Right lobe of liver (tissue), 6 donors: ENCODE results near the gene CDH8. TPM values are rescaled to one million over a fixed set of nuclear protein-coding genes. Genes with fewer than 3 reads are reported as not detected.
"Not testable (repeated sequence)": the region's sequence is repeated elsewhere in the genome, so short reads cannot be mapped to it uniquely, and the experiment has no call there.

Experiments used
- ATAC-seq, 4 donors: fragments of 200-7000 bp; cut with Tn5 transposase; one replicate each; pipeline ENCODE4 v1.9.1; 2020; ENCODE audit warnings: mild to moderate bottlenecking in 4 of 4, moderate library complexity in 4 of 4
- DNase-seq, 3 donors: peaks; one replicate each; pipeline ENCODE4 v3.0.0-alpha.2; 2020
- H3K27ac ChIP-seq, 3 donors: fragments of 200-600 bp; one replicate each; pipeline ENCODE4 v1.8.0; 2022
- H3K27me3 ChIP-seq, 2 donors: fragments of 200-600 bp; one replicate each; pipeline ENCODE4 v1.8.0; 2022
- H3K36me3 ChIP-seq, 4 donors: fragments of 200-600 bp; sonication (generic) in 1 of 4; one replicate each; pipeline versions ENCODE4 v1.5.1 to v1.8.0; 2017 to 2022; ENCODE audit warnings: control low read depth in 1 of 4
- H3K4me1 ChIP-seq, 4 donors: fragments of 200-600 bp; sonication (generic) in 1 of 4; one replicate each; pipeline versions ENCODE4 v1.5.1 to v1.8.0; 2017 to 2022; ENCODE audit warnings: control low read depth in 1 of 4
- H3K4me3 ChIP-seq, 3 donors: fragments of 200-600 bp; one replicate each; pipeline ENCODE4 v1.8.0; 2022
- H3K9me3 ChIP-seq, 4 donors: fragments of 200-600 bp; sonication (generic) in 1 of 4; one replicate each; pipeline versions ENCODE4 v1.5.1 to v1.8.0; 2017 to 2022; ENCODE audit warnings: control low read depth in 1 of 4
- CTCF ChIP-seq, 4 donors: fragments of 200-600 bp in 3 of 4; fragments of 450-650 bp in 1 of 4; IDR thresholded peaks; one replicate each; pipeline versions ENCODE4 v1.5.1 to v1.8.0; 2016 to 2022; ENCODE audit warnings: antibody characterized with exemption in 4 of 4, mild to moderate bottlenecking in 2 of 4
- POLR2A ChIP-seq: fragments of 450-650 bp; IDR thresholded peaks from one replicate; pipeline ENCODE4 v1.6.1; 2017; ENCODE audit warnings: antibody characterized with exemption, mild to moderate bottlenecking
- WGBS: methylation state at CpG from one replicate; pipeline ENCODE4 v1.1.6; 2018; ENCODE audit warnings: low coverage, low lambda C conversion rate; ENCODE audit not compliant: insufficient coverage; ENCODE audit errors: missing lambda C conversion rate; 5-methylcytosine and 5-hydroxymethylcytosine counted together
- intact Hi-C, 2 donors: fragments of 100-400 bp; cut with DNase I; formaldehyde crosslinking; loops; one replicate each; pipeline versions ENCODE4 v1.11.2 to v1.14.1; 2022
- total RNA-seq, 6 experiments: library from RNA; depleted of rRNA in 2 of 6; stranded (reverse); fragments of >200 nt in 2 of 6; fragmentation: NEBNext Ultra II Directional in 3 of 6; extraction: Animal tissue kit (Norgen Biotek cat#: 25700) in 3 of 6; gene quantifications; one replicate each; pipeline versions ENCODE4 v1.1.0 to v1.2.4, GENCODE V29; 2016 to 2023
- donor health status: DM: no; HTN: yes; CAD: no.
- donor health status: DM: no; HTN: no; CAD: no.
- donor health status: DM: no; HTN: no; CAD: no.
- donor health status: DM: no; HTN: yes; CAD: no.
- donor health status: DM: no; HTN: yes; CAD: no.

CDH8 gene
- total RNA-seq, 6 experiments from 2014 or later: not detected

- no peak for DNase-seq
- Histone ChIP-seq H3K36me3 (no peaks in the 10 kb centered on the region), H3K27me3 (no peaks in the 10 kb centered on the region), H3K27ac (no peak overlapping the region), H3K9me3 (no peaks in the 10 kb centered on the region), H3K4me3 (no peak overlapping the region), H3K4me1 (no peaks in the 10 kb centered on the region)
- intact Hi-C loops: no loop called here
- no peak for TF ChIP-seq CTCF (IDR thresholded peaks at IDR 0.05)
- TF ChIP-seq POLR2A: no peak
- WGBS: 54% methylated on average over 8 of the region's 8 CpGs
- ATAC-seq: no peak
Measured at GRCh38 chr16:61813339-61813738, 222.9 kb downstream of the CDH8 start.

GRCh38 chr16:61812251-61812650 lies 224.0 kb downstream of the CDH8 start:
- no peak for ATAC-seq
- no peak overlapping the region for H3K4me3 ChIP-seq
- no peak for DNase-seq
- intact Hi-C loops: no loop called here
- no peaks in the 10 kb centered on the region for H3K4me1 ChIP-seq
- H3K36me3 ChIP-seq: no peaks in the 10 kb centered on the region
- no peaks in the 10 kb centered on the region for H3K9me3 ChIP-seq
- H3K27ac ChIP-seq: no peak overlapping the region
- TF ChIP-seq CTCF (IDR thresholded peaks at IDR 0.05) (no peak), POLR2A (no peak)
- H3K27me3 ChIP-seq: no peaks in the 10 kb centered on the region

- no peaks in the 10 kb centered on the region for H3K36me3 ChIP-seq
- H3K9me3 ChIP-seq: no peaks in the 10 kb centered on the region
- TF ChIP-seq CTCF (IDR thresholded peaks at IDR 0.05) (no peak), POLR2A (no peak)
- H3K27ac ChIP-seq: no peak overlapping the region
- no peak overlapping the region for H3K4me3 ChIP-seq
- 86% methylated on average over 2 of the region's 3 CpGs for WGBS
- no peaks in the 10 kb centered on the region for H3K27me3 ChIP-seq
- no peak for DNase-seq
- intact Hi-C loops: no loop called here
- no peak for ATAC-seq
- no peaks in the 10 kb centered on the region for H3K4me1 ChIP-seq
Measured at GRCh38 chr16:61807551-61807950, 228.7 kb downstream of the CDH8 start.

GRCh38 chr16:61801217-61801616 lies 235.0 kb downstream of the CDH8 start:
- DNase-seq, ATAC-seq, H3K36me3 ChIP-seq, H3K27me3 ChIP-seq, H3K9me3 ChIP-seq, H3K4me3 ChIP-seq, intact Hi-C loops, H3K27ac ChIP-seq, H3K4me1 ChIP-seq: not testable (repeated sequence)
- 87% methylated on average over 8 of the region's 10 CpGs for WGBS

- intact Hi-C loops: no loop called here
- 32% methylated on average over 2 of the region's 2 CpGs for WGBS
- ATAC-seq: no peak
- H3K4me1 ChIP-seq: no peaks in the 10 kb centered on the region
- H3K27ac ChIP-seq: no peak overlapping the region
- no peaks in the 10 kb centered on the region for H3K9me3 ChIP-seq
- DNase-seq: no peak
- H3K27me3 ChIP-seq: no peaks in the 10 kb centered on the region
- H3K36me3 ChIP-seq: no peaks in the 10 kb centered on the region
- no peak for TF ChIP-seq CTCF (IDR thresholded peaks at IDR 0.05)
- no peak for TF ChIP-seq POLR2A
- H3K4me3 ChIP-seq: no peak overlapping the region
Measured at GRCh38 chr16:61798741-61799140, 237.5 kb downstream of the CDH8 start.
